Measurements from ENCODE around the gene NR5A2.

Gene NR5A2

GRCh38 chr1:200040481-200041138, 13.1 kb downstream of the NR5A2 start:
- H3K27ac ChIP-seq: no peak overlapping the region
- TF ChIP-seq ZFX (IDR thresholded peaks at IDR 0.05; ENCODE audit: borderline replicate concordance) (no peak), CTCF (IDR thresholded peaks at IDR 0.05) (no peak)

GRCh38 chr1:200041337-200042118, 14.0 kb downstream of the NR5A2 start:
- TF ChIP-seq ZFX (IDR thresholded peaks at IDR 0.05; ENCODE audit: borderline replicate concordance): no peak
- no peak for TF ChIP-seq CTCF (IDR thresholded peaks at IDR 0.05)

GRCh38 chr1:200042119-200042551, 14.6 kb downstream of the NR5A2 start:
- TF ChIP-seq CTCF (IDR thresholded peaks at IDR 0.05) (no peak), ZFX (IDR thresholded peaks at IDR 0.05; ENCODE audit: borderline replicate concordance) (no peak)
- no peak overlapping the region for H3K27ac ChIP-seq

More at GRCh38 chr1:200041337-200042118, 14.0 kb downstream of the NR5A2 start:
- H3K27ac ChIP-seq: no peak overlapping the region

- H3K27ac ChIP-seq: no peak overlapping the region
- TF ChIP-seq ZFX (IDR thresholded peaks at IDR 0.05; ENCODE audit: borderline replicate concordance) (no peak), CTCF (IDR thresholded peaks at IDR 0.05) (no peak)
Observed at GRCh38 chr1:200042552-200043335, 15.2 kb downstream of the NR5A2 start.

- TF ChIP-seq CTCF (IDR thresholded peaks at IDR 0.05) (no peak), ZFX (IDR thresholded peaks at IDR 0.05; ENCODE audit: borderline replicate concordance) (no peak)
- H3K27ac ChIP-seq: no peak overlapping the region
Observed at GRCh38 chr1:200043336-200043668, 15.8 kb downstream of the NR5A2 start.

GRCh38 chr1:200046115-200046514, 18.6 kb downstream of the NR5A2 start:
- TF ChIP-seq CTCF (IDR thresholded peaks at IDR 0.05): no peak
- no peak for TF ChIP-seq ZFX (IDR thresholded peaks at IDR 0.05; ENCODE audit: borderline replicate concordance)
- no peak overlapping the region for H3K27ac ChIP-seq

All from 22Rv1 (cell line).